Inferior parietal cortex (tissue), 1 donor: ENCODE results near the gene FRS3.
A peak's percentile ranks its signal among the peaks of the same experiment; 100 is the strongest.

Experiments used
- DNase-seq: peaks from one replicate; pipeline ENCODE4 v3.0.0-alpha.2; 2016; ENCODE audit errors: extremely low spot score

Gene FRS3

DNA sequence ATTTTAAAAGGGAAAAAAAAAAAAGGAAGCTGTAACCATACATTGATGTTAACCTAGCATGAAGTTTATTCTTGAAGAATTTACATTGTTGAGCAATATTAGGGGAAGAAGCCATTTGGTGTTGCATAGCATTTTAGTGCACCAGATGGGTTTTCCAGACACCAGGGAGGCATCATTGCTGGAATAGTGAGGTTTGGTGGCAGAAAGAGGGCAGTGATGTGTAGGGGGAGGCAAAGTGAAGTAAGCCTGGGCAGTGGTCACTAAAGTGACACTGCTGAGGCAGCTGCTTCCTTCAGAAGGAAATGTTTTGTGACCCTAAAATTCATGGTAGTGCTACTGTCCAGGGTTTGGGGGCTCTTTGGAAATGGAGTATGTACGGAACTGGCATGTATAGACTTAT is 10.3 kb upstream of the FRS3 start:
- DNase-seq, result no peak

DNA sequence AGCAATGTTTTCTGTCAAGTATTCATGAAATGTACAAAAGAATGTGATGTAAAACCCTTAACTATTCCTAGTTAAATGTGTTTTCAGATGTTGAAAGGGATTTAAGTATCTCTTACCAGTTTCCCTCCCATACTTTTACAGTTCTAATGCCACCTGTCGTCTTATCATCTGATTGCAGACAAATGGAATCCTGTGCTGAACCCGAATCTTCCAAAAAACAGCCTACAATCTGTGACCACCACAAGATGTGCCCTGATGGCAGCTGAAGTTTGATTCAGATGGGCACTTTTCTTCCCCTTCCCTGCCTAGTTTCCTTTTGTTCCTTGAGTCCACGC is 9.7 kb upstream of the FRS3 start:
- DNase-seq, result no peak

DNA sequence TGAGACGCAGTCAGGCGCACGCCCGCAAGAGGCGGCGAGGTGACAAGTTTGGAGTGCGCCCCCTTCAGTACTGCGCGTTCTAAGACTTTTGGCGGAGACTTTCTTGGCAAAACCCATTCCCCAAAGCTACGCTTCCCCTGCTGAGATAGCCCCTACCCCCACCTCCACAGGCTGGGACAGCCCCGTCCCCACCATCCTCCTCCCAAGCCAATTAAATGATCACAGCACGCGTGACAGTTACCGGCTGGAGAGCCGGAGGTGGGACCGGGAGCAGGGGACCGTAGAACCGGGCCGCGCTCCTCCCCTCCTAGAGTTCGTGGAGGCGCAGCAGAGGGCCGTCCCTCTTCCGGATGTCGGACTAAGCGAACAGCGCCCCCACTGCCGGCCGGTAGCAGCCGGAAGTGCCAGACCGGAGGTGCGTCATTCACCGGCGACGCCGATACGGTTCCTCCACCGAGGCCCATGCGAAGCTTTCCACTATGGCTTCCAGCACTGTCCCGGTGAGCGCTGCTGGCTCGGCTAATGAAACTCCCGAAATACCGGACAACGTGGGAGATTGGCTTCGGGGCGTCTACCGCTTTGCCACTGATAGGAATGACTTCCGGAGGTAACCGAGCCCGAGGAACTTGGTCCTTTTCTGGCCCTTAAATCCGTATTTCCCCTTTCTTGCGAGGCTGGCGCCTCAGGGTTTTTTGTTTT is 7.7 kb upstream of the FRS3 start, which contains the start of gene TOMM6:
Gene TOMM6, plus strand, starts transcription at position 476 of the 699 bp plus-strand sequence. Its CDS starts 4 bp downstream, at position 480.
- DNase-seq, result peak; percentile 97

DNA sequence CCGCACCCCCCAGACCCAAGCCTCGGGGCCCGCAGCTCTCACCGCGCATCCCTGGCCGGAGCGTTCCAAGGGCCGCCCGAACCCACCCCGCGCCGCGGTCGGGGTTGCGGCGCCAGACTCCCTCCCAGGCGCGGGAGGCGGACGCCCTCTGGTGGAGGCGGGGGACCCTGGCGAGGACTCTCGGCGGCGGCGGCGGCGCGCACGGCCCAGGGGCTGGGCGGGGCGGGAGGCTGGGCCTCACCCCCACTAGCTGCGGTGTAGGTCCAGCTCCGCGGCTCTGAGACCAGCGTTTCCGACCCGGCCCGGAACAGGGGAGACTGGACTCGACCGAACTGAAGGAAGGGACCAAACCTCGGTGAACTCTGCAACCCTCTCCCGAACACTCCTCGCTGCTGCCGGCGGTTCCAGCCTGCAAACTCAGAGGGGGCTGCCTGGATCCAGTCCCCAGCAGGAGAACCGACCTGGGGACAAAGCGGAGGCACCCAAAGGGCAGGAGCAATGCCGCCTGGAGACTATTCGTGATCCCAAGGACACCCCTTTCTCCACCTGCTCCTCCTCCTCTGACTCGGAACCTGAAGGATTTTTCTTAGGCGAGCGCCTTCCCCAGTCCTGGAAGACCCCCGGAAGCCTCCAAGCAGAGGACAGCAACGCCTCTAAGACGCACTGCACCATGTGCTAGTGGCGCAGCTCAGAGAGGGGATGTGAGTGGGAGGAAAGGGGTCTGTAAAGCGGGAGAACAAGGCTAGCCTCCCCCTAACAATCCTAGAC is 6.9 kb upstream of the FRS3 start:
- DNase-seq, result peak; percentile 88

DNA sequence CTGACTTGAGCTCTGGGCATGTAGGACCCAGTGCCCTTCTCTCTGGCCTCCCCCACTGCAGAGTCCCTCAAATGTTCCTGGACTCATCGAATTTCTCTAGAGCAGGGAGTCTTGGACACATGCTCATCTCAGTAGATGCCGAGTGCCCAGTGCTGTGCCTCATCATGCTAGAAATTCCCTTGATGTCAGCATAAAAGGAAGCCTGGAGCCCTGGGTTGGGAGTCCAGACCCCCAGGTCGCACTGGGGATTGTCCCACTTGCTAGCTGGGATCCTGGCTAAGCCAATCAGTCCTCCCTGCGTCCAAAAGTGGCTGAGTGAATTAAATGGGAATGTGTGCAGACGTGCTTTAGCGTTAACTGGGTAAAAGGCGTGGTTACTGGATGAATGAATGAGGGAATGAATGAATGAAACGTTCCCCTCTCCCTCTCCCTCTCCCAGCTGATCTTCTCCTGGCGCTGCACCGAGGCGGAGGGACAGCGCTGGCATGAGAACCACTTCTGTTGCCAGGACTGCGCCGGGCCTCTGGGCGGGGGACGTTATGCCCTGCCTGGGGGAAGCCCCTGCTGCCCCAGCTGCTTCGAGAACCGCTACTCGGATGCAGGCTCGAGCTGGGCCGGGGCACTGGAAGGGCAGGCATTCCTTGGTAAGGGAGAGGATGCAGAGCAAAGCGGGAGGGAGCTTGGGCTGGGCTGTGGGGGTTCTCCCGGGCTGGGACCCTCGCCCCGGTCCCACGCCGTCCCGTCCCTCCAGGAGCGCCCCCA is 6.2 kb upstream of the FRS3 start:
- DNase-seq, result no peak

DNA sequence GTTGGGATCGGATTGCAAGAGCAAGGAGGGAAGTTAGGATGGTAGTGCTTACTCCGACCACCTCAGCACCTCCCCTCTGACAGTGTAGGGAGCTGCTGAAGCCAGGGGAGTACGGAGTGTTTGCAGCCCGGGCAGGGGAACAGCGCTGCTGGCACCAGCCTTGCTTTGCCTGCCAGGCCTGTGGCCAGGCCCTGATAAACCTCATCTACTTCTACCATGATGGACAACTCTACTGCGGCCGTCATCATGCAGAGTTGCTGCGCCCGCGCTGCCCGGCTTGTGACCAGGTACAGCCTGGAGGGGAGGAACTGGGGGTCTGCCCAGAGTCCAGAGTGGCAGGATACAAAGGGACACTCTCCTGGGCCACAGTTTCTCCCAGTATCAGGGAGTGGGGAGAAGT is 5.6 kb upstream of the FRS3 start:
- no peak for DNase-seq

DNA sequence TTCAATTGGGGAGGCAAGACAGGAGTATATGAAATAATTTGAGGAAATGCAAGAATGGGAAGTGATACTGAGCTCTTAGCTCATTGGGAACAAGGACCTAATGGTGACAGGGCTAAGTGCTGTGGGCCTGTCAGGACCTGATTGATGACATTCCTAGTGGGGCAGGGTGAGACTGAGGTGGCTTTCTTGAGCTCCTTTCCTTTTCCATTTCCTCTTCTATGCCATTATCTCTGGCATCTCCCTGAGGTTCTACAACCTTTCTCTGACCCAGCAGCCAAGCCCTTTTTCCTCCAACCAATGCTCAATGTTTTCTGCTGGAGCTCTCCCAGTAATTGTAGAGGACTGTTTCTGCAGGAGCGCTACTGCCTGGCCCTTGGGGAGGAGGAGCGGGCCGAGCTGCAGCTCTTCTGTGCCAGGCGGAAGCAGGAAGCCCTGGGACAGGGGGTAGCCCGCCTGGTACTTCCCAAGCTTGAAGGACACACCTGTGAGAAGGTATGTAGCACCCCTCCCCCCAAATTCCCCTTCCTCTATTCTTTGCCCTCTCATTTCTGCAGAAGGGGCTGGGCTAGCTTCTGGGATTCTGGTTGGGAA is 5.0 kb upstream of the FRS3 start:
- no peak for DNase-seq

DNA sequence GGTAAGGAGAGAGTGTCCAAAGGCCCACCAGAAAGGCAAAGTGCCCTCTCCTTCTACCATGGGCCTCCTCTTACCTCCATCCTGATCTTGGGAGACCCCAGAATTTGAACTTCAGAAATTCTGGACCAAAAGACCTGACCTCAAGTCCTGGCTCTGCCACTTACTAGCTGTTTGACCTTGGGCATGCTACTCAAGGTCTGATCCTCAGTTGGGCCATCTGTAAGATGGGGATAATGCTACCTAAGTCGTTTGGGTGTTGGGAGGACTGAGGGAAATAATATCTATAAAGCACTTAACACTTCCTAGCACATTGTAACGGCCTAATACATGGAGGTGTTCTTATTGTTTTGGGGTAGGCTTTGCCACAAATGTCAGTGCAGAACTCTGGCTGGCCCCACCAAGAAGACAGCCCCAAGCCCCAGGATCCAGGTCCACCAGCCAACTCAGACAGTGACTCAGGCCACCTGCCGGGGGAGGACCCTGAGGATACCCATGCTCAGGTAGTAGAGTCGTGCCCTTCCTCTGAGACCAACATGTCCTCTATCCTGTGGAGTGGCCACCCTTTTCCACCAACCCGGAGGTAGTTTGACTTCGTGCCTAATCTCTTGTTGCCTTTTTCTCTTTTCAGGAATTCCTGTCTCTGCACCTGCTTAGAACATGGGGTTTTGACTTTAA is 3.5 kb upstream of the FRS3 start:
- DNase-seq, result no peak

DNA sequence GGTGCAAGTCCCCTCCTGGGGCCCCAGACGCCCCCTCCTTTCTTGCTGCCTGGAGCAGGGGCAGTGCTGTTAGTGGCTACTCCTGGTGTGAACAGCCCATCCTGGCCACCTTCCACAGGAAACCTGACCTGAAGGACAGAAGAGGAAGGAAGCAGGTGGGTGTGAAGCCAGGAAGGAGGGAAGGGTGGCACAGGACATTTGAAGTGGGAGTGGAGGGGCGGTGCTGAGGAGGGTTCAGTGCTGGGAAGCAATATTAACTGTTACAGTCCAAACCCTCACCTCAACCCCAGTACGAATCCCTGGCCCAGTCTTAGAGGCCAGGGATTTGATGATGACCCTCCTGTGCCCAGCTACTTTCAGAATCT is 1.6 kb upstream of the FRS3 start:
- DNase-seq, result no peak

DNA sequence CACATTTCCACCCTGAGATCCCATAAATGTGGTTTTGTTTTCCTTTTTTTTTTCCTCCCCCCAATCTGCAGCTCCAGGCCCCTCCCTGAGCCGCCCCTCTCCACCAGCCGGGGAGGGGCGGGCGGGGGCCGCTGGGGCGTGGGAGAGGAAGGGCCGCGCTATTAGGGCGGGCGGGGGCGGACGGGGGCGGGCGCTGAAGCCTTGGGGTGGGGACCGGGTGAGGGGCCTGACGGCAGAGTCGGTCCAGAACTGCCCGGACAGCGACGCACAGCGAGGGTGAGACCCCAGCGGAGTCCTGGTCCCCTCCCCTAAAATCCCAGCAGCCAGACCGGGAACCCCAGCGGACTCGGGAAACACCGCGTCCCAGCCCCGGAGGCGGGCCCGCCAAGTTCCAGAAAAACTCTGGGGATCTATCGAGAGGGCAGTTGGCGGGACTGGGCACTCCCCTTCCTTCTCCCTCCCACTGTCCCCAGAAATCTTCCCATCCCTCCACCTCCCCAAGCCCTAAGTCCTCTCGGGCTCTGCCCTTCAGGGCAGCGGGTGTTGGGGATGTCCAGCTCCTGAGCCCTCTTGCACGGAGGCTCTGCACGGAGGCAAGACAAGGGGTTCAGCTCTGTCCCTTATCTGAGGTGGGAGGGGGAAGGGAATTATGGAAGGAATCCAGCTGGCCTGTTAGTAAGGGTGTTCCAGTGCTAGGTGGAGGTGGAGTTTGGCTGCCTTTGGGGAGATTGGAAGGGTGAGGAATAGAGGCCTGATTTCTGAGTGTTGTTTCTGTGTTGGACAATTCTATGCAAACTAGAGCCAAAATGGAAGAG is 1.1 kb upstream of the FRS3 start, which contains the start of gene PRICKLE4:
Gene PRICKLE4, plus strand, starts transcription at position 232 of the 815 bp plus-strand sequence. CDS start 2,692 bp downstream, outside the sequence.
- DNase-seq, result no peak

DNA sequence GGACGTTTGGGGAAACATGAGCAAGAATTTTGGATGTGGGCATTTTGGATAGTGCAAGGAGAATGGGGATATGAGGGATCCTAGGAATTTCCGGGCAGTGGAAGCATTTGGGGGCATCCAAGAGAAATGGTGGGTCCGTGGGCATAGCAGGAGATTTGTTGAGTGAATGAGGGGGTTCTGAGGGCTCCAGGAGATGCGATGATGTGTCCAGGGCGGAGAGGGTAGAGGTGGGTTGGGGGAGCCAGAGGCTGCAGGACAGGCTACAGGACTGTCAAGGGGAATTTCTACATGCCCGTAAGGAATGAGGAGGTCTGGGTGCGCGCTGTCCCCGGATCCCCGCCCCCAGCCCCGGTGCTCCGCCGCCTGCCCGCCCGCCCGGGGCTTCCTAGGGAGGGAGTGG is 364 bp downstream of the FRS3 start:
- DNase-seq, result no peak

DNA sequence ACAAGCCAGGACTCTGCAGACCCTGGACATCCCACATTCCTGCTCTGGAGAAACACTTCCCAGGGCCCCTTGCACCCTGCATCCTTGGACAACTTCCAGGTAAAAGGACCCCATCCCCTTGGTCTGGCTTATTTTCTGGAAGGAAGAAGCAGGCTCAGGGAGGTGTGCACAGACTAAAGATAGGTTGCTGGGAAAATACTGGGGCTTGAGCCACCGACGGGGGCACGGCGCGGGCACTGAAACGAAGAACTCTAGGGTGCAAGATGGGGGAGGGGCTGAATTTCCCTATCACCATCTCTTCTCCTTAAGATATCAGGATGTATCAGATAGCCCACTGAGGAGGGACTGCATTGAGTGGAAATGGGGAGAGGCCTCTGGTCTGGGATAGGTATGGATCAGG is 805 bp downstream of the FRS3 start:
- no peak for DNase-seq

DNA sequence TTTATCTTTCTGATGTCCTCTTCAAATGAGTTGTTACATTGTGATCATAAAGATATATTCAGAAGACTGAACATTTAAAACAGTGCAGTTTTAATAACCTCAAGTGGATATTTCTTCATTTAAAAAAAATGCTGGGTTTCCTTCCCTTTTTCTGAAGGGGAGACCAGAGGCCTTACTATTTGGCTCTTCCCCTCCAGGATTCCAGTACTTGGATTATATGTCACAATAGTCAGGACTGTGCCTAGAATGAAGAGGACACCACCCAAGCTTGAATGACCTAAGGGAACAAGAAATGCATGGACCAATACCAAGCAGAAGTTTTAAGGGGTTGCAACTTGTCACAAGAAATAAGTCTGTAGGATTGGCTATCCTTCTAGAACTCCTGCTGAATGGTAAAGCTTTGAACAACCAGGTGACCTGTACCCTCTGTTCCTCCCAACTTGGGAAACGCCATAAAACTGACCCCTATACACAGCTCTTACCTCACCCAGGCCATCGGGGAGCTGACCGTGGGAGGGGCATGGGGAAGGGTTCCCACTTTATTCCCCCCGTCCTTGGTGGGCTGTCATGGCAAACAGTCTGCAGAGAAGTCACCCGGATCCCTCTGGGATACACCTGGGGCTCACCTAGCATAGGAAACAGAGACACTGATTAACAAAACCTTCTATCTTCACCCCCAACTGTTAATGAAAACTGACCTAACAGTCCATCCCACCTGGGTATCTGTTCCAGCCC is 2.0 kb downstream of the FRS3 start:
- DNase-seq, result no peak

DNA sequence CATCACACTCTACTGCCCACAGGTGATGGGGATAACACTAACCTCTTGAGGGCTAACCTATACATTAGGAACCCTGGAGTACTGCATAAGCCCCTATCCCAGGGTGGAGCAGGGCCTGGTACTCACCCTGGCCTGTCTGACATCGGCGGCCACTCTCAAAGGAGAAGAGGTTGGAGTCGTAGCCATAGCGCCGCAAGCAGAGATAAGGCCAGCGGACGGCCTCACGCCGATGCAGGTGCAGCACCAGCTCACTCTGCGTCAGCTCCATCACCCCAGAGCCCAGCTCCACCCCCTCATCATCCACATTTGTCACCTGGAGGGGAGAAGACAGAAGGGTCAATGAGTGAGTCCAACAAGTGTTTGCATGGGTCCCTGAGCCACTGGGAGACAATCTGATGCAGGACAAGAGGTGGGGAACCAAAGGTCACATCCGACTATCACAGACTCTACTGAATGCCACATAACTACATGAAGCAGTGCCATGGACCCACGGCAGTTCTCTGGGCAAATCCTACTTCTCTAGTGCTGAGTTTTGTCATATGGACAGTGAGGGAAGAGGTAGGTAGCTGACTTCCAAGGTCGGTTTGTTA is 4.3 kb downstream of the FRS3 start:
- DNase-seq, result no peak

DNA sequence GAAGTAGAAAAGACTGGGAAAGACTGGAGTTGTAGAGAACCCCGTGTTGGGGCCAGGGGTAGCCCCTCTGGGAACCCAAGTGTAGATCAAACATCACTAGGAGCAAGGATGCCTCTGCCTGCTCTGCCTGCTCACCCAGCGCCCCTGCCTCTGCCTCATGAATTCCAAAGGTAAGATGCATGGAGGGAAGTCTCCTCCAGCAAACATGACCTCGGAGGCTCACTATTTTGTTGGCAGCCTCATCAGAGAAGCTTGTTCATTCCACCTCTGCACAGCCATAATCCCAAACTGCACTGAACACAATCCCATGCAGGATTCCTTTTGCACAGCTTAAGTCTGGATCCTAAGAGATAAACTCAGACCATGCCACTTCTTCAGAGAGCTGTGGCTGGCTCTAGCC is 4.9 kb downstream of the FRS3 start:
- DNase-seq, result no peak

DNA sequence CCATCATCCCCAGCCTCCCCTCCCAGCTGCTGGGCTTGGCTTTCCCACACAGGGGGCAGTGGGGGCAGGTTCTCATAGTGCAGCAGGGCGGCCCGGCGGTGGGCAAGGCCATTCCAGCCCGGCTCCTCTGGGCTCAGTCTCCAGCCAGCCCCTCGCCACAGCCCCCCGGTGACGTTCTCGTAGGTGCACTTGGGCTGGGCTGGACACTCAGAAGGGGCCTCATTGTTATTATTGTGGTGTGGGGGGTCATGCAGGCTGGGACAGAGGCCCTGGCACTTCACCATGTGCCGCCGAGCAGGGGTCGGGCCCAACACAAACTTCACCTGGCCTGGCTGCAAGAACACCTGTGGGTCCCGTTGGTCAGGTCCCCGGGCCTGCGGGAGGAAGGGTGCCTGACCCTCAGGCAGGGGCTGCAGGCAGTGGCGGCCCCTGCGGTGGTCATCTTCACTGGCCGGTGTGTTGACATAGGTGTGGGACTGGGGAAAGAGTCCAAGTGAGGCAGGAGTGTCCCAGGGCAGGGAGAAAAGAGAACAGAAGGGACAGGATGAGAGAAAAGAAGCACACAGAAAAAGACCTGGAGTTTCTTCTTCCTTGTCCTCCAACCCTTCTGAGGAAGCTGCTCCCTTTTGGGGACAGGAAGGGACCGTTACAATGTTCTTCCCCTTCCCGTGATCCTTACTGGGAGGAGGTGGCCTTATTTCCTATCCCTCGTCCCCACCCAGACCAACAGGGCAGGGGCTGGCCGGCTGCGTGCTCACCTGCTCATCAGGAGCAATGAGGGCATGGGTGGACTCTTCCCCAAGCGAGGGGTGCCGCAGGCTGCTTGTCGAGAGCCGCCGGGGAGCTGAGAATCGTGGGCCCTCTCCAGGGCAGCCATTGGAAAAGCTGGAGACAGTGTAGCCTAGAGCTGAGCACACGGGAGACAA is 8.4 kb downstream of the FRS3 start:
- no peak for DNase-seq

DNA sequence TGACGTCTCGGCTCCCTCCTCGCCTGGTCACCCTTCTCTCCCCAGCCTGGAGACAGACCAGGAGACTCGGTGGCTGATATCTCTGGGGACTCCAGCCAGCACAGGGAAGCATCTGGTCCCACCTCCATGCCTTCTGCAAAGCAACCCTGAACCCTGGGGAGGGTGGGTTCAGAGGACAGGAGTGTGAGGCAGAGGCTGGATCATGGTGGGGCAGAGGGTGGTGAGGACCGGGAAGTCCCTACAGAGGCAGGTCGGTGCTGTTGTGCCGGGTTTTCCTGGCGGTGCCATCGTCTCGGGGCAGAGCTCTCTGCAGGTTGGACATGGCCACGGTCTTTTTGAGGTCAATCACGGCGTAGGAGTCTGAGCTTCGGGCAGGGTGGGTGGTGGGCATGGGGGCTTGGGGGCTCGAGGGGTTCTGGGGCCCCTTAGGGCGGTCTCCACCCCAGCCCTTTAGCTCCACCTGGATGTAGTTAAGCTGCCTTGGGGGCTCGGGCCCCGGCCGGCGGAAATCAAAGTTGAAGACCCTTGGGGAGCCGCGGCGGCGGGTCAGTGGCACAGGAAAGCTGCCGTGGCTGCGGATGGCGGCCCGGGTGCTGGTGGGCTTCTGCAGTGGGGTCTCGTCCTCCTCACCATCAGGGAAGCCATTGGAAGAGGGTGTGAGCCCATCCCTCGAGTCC is 9.2 kb downstream of the FRS3 start:
- DNase-seq, result no peak

DNA sequence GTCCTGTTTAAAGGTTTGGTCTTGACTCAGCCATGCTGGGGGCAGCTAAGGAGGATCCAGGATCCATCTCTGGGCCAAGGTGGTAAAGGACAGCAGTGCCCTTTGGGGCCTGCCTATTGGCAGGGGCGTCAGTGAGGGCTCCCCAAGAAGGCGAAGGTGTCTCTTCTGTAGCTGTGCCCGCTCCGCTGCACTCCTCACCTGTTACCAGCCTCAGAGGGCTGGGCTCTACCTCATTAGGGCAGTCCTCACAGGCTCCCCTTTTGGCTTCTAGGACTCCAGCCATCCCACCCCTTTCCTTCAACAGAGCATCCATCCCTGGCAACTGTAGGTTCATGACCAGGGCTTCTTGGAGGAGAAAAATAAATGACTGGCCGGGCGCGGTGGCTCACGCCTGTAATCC is 10.3 kb downstream of the FRS3 start:
- DNase-seq, result no peak
